ENCODE results near the gene NEK10.
"Not testable (repeated sequence)": the region's sequence is repeated elsewhere in the genome, so short reads cannot be mapped to it uniquely, and the experiment has no call there.

The NEK10 gene

DNA sequence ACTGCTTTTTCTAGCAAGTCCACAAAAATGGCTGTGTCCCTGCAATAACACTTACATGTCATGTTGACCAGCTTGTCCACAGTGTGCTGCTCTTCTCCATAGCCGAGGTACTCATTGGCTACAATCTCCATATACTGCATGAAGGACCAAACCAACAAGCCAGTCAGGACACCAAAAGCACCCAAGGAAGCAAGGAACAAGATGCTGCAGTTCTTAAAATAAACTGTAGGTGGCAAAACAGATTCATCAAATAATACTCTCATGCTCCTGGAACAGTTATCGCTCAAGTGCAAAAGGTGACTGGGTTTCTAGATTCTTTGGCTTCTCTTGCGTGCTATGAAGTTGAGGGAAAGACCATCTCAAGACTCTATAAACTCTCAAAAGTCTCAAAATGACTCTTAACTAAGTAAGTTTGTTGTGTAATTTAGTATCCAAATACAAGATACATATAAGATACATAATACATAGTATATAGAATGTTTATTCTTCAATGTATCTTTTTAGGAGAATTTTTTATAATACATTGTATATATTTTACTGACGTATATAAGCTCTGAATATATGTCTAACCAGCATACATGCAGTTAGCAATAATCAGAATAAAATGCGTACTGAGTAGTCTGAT, 57.0 kb downstream of the NEK10 start:
- DNase-seq: no peak

DNA sequence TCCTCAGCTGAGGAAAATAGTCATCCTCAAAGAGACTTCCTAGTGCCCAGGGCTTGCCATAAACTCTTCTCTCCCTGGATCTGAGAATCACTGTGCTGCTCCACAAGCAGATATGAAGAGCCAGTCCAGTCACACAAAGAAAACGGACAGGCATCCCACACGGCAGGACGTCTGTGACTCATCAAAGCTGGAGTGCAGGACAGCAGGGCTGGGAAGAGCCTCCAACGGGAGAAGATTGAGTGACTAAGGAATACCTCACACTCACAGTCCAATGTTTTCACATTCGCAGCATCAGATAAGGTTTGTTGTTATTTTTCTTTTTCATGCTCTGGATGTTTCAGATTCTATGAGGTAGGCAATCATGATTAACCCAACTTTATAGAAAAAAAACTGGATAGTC, 57.8 kb downstream of the NEK10 start:
- DNase-seq: no peak

DNA sequence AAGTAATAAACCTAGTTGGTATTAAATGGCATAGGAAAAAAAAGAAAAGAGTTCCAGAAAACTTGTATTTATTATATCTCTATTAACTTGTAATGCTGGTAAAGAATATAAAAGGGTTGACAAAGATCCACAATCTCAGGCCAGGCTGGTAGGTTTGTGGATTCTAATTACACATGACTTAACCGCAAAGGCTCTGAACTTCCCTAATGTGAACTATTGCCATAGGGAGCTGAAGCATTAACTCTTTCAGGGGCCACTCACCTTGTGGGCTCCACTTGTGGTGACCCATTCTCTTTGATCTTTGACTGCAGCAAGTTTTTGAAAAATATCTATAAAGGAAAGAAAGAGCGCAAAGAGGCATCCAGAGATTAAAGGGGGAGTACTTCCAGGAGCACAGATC, 58.5 kb downstream of the NEK10 start:
- DNase-seq: no peak

DNA sequence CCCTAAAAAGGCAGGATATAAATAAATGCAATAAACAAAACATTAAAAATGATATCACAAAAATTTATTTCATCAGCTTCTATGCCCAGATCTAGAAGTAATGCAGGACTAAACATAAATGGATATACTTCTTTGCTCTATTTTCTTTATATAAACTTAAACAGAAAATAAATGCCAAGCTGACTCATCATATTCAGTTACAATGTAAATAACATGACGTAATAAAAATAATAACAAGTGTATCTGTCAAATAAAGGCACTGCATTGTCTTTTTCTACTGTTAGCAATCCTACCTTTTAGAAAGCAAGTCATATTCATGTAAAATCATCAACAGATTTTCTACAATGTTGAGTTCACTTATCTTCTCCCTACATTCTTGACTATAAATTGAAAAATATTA, 61.6 kb downstream of the NEK10 start:
- DNase-seq: no peak

DNA sequence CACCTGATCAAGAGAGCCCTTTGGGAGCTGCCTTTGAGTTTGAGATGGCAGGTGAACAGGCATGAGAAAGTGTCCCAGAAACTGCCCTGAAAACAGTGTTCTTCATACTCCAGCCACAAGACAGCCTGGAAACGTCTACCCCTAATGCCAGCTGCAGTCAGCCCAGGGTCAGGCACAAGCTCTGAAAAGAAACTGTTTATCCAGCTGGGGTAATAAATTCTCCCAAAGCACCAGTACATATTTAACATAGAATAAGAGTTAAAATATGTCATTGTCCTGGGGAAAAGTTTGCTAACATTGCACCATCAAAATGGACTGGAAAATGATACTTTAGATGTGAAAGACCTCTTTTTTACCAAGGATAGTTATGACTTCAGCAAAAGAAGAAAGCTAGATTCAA, 66.3 kb downstream of the NEK10 start:
- DNase-seq: no peak

DNA sequence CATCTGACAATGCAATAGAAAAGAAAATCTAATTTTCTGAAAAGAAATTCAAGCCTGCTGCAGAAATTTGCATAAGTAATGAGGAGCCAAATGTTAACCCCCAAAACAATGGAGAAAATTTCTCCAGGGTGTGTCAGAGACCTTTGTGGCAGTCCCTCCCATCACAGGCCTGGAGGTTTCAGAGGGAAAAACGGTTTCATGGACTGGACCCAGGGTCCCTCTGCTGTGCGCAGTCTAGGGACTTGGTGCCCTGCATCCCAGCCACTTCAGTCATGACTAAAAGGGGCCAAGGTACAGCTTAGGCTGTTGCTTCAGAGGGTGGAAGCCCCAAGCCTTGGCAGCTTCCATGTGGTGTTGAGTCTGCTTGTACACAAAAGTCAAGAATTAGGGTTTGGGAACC, 70.2 kb downstream of the NEK10 start:
- not testable (repeated sequence) for DNase-seq

DNA sequence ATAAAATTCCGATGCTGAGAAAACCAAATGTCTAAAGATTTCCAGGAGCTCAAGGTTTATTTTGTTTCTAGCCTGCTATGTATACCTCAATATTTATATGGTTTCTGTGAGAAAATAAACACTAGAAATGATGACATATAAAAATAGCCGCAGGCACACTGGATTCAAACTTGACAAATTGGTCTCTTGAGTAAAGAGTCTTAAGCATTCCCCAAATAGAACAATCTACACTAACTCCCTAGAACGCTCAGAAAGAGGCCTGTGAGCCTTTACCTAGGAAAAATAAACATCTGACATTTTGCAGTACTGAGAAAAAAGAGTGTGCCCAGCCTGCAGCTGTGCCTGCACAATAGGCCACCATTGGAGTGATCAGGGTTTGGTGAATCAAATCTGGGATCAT, 75.2 kb downstream of the NEK10 start:
- DNase-seq: no peak

DNA sequence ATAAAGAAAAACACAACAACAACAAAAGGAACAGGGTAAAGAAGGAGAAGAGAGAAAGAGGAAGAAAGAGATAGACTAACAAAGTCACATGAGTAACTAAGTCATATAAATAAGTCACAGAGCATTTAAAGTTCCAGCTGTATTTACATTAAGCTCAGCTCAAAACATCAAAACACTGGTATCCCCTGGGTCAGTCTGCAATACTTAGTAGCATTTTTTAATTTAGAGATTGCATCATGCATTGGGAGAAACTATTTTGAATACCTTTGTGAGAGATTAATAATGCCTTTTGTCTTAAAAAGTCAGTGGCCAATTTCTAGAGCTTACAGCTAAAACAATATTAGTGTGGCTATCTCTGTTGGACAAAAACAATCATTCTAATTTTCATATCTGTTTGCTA, 78.4 kb downstream of the NEK10 start:
- no peak for DNase-seq

DNA sequence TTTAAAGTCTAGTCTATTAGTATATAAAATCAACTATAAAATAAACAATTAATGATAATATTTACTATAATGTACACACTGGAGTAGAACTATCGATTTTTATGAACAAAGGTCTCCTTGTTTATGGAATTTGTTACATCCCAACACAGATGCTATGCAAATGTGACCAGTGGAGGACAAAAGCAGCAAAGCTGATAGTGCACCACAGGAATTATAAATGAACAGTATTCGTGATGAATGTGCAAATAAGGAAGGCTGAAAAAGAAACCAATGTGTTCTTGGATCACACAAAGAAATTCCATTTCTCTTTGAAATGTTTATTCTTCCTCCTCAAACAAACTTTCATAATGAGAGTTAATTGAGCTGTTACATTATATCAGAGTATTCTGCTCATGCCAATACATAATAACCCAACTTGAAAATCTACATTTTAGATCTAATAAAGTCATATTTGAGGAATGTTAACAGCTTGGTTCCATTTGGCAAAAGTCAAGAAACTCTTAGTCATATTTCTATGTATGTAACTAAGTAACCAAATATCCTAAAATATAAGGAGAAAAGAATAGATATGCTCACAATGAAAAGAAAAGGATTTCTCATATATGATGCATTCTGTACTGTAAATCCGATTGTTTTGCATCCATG, 79.3 kb downstream of the NEK10 start:
- DNase-seq: no peak

DNA sequence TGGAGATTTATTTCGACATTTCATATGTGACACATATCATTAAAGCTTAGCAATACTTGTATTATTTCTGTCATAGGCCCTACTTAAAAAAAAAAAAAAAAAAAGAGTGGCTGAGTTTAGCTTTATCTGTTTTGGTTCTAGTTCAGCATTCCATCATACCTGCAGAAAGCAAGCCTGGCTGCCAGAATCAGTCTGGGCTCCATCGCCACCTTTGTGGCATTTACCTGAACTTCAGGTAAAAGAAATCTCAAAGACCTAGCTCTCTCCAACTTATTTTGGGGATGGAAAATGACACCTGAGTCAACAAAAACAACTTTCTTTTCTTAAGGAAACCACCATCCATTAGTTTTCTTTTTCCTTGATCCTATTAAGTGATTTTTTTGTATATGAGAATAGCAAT, 82.1 kb downstream of the NEK10 start:
- no peak for DNase-seq

DNA sequence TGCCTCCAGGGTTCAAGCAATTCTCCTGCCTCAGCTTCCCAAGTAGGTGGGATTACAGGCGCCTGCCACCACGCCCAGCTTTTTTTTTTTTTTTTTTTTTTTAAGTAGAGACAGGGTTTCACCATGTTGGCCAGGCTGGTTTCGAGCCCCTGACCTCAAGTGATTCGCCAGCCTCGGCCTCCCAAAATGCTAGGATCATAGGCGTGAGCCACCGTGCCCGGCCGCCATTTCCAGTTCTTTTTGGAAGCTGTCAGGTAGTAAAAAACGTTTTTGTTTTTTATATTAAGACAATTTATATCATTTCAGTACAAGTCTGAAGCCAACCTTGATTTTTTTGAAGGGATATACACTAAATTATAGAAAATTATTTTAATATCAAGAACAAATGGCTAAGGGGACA, 82.7 kb downstream of the NEK10 start:
- DNase-seq: not testable (repeated sequence)

DNA sequence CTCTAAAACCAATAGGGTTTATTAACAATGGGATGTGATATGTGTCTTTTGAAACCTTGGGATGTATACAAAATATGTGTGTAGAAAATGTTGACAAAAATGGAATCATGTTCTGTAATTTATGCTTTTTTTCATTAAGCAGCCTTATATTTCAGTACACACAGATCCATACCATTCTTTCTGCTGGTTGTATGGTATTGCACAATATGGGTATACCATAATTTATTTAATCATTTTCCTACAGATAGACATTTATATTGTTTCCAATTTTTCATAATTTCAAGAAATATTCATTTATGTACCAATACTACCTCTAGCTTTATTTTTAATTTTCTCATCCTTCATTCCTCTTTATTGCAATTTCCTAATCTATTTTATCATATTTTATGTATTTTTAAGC, 83.5 kb downstream of the NEK10 start:
- DNase-seq: no peak

DNA sequence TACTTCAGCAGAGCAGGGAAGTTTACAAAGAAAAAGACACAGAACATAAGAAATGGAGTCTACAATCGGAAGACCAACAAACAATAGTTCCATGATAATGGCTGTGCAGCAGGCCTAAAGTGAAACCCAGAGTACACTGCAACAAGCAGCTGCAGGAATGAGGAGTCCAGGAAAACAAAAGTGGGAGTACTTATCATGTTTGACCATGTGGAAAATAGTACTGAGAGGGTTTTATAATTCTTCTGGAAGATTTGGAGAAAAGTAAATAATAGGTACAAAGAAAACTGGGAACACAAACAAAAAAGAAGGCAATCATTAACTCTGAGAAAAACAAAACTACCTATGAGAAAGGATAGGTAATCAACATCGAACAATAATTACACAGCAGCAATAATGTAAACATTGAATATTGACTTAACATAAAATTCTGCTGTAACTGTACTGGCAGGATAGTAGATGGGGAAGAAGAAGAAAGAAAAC, 87.5 kb downstream of the NEK10 start:
- DNase-seq: no peak

DNA sequence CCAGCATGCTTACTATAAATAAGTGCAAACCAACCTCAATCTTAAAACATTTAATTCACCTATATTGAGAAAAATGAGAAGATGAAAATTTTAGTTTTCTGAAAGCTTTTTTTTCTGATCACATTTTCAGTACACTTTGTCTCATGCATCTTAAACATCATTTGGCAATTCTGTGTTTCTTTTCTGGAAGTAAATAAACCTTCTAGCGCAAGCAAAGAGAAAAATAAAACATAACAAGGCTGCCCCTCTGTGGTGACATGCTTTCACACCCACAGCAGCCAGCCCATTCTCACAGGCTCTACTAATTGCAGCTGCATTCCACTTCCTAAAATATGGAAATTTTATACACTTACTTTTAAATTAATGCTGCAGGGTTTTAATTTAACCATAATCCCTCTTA, 90.1 kb downstream of the NEK10 start:
- no peak for DNase-seq

DNA sequence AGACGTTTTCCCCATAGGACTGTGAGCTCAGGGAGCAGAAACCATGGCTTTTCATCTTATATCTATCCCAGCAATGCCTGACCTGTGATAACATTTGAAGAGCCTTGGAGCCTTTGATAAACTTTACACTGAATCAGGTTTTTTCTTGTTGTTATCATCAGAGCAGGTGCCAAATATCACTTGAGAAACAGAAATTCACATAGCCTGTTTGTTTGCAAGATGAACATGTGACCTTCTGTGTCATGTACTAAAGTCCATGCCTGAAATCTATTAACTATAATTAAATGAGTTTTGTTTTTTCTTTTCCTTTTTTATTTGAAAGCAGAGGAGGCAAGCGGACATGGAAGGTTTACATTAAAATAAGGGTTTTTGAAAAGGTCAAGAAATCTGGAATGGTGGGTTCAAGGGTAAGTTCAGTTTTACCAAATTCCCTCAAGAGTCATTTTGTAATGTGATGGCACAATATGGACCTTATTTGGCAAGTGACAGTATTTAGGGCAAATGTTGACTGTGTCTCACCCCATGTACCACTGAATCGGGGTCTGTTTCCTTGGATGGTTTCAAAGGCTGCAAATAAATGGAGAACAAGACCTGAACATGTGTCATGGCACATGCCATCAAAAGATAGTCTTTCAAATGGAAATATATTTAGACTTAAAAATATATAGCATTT, 90.7 kb downstream of the NEK10 start:
- no peak for DNase-seq

DNA sequence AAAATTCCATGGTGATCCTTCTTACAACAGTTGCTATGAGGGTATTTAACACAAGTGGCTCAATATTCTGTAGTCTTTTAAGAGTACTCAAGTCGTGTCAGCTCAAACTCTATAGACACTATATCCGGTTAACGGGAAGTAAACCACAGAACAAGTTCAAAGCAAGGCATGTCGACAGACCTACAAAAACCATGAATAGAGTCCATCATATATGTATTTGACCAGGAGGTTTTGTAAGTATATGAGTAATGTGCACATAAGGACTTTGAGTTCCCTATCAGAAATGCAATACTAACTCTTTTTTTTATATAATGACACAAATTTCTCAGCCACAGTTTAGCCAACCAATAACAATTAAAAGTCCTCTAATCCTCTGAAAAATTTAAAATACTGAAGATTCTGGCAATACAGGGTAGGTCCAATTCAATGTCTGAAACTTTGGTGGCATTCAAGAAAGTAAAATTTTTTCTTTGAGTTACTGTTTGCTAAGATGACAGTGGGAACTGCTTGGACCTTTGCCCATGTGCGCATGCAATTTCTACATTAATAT, 93.7 kb downstream of the NEK10 start:
- no peak for DNase-seq

DNA sequence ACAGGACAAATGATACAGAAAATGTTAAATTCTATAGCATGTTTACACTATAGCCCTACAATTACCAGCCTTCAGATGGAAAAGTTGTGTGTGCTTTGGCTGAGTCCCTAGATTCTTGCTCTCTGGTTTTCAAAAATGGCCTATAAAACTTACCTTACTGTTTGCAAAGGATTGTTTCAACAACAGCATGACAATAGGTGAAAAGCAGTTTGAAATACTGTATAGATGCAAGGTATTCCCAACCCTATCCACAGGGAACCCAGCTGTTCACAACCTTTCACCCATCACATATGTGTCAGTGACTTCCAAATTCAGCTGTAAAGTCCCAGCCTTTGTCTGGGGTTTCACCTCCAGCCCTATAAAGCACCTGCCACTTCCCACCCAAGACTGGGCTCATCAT, 97.3 kb downstream of the NEK10 start:
- DNase-seq: no peak

DNA sequence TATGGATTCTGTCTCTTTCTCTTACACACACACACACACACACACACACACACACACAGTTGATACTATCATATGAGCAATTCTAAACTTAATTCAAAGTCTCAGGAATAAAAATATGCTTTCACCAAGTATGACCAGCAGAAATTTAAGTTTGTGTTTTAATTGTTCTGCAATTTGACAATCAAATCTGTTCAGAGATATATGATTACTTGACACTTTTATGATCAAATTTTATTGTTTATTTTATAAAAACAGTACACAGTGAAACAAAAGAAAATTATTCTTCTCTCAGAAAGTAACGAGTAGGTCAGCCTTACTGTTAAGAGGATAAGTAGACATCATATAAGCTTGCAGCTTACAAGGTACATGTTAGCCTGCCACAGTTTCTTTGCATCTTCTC, 114.3 kb downstream of the NEK10 start:
- no peak for DNase-seq

DNA sequence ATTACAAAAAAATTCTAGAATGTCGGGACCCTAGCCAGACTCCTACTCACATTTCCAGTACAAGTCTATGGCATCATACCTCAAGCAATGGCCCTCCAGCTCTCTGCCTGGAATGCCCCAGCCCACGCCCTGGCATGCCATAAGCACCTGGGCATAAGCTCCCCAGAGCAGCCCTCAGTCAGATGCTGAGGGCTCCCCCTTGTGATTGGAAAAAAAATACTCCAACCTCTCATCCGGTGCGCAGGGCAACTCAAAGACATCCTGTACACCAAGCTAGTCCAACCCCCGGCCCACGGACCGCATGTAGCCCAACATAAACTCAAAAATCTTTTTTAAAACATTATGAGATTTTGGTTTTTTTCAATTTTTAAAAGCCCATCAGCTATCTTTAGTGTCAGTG, 115.4 kb downstream of the NEK10 start:
- no peak for DNase-seq

DNA sequence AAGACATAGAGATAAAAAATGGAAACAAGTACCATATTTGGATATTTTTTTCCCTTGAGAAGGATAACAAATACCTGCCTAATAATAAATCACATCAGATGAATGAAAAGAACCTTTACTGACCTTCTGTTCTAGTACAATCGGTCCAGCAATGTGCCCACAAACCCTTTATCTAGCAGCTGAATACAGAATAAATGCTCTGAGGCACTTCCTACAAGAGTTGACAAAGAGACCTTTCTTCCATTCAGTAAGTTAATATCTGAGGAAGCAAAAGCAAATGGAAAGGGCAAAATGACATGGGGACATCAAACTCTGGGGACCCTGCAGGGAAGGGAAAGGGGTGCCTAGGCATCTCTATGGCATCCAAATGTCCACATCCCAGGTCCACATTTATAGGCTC, 115.8 kb downstream of the NEK10 start:
- DNase-seq: no peak

DNA sequence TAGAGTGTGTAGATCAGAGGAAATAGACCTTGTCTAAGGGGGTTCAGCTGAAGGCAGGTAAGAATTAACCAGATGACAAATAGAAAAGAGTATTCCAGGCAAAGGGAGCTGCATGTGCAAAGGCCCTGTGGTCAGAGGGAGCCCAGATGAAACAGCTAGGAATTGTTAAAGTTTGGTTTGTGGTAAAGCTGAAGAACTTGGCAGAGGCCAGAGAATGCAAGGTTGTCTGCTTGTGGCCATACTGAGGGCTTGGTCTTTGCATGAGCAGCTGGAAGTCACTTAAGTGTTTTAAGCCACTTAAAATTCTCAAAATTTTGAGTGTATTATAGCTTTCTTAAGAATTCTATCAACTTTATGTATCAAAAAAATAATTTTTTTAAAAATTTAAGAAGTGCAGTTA, 116.5 kb downstream of the NEK10 start:
- DNase-seq: no peak

DNA sequence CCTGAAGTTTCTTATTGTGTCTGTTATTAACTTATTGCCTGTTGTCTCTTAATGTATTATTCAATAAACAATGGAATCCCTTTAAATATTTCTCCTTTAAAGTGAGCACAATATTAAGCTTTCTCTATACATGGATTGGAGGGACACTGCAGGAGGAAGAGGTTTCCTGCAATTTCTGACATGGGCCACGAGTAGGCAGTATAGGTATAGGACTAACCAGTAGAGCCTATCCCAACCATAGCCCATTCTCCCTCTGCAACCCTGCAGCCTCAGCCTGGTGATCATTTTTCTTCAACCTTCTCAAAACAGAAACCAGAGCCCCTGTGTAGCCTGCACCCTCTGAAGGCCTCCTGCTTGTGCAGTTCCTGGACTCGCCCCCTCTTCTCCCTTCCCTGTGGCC, 124.8 kb downstream of the NEK10 start:
- no peak for DNase-seq

DNA sequence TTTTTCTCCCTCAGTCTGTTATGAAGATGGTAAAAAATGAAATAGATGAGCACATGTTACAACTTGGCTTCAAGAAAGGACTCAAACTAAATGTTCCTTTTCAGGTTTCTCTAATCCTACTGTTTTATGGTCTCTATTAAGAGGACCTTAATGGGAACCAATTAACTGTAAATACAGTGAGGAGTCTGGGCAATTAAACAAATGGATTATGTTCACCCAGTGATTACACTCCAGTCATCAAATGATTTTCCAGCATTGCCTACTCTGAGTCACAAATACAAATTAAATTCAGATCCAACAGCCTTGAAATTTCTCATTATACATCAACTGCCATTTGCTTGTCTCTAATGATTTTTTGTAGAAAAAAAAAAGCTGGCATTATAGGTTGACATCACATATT, 129.2 kb downstream of the NEK10 start:
- DNase-seq: no peak

DNA sequence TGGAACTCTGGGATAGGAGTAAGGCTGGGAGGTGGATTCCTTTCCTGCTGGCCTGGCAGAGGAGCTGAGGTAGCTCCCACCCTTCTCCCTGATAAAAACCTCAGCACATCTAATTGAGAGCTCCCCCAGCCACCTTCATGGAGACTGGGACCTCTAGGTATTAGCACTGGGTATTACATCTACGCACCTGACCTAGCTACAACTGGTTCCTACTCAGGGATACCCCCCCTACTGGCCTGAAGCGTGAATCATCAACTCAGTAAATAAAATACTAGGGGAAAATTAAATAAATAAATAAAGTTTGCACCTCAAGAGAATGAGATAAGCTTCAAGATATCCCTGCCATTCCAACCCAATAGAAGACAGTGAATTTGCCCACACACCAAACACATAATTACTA, 140.4 kb downstream of the NEK10 start:
- no peak for DNase-seq
